K562 (cell line): ENCODE measurements around the gene NFATC2. TPM values are rescaled to one million over a fixed set of nuclear protein-coding genes. Genes with fewer than 3 reads are reported as not detected.

Experiments
- ATAC-seq: fragments of 200-7000 bp; cut with Tn5 transposase; 3 replicates; pipeline ENCODE4 v1.9.1; 2020; ENCODE audit warnings: moderate library complexity
- BruUV-seq: library from RNA; stranded (reverse); fragments of 400-500 nt; replicated peaks from 2 replicates; lab custom pipeline; 2021; lab: Mats Ljungman, UMichigan
- CTCF ChIA-PET: fragments of 300-600 bp; formaldehyde crosslinking; extraction: SDS; loops from one replicate; lab custom pipeline; 2021; ENCODE audit warnings: low intra/inter-chr PET ratio; lab: Yijun Ruan, JAX
- POLR2A ChIA-PET: fragments of 300-600, 350-650 bp; sonication (Branson Sonifier 250); formaldehyde crosslinking; extraction: SDS; loops from one replicate; lab custom pipeline; 2021; ENCODE audit warnings: antibody characterized with exemption, inconsistent platforms; lab: Yijun Ruan, JAX
- DNase-seq, 4 experiments: peaks; one replicate each; pipeline versions ENCODE4 v3.0.0 to v3.0.0-alpha.2; 2011 to 2018; ENCODE audit warnings: low spot score in 3 of 4, mixed read lengths in 3 of 4; ENCODE audit errors: extremely low read depth in 1 of 4
- FAIRE-seq: peaks from 2 replicates; lab custom pipeline; 2011; peaks lifted over from hg19 to GRCh38; lab: Jason Lieb, UNC
- H2AFZ ChIP-seq: 2 replicates; pipeline ENCODE4 v1.6.0; 2011; ENCODE audit warnings: low read depth, low read length, control low read depth, inconsistent platforms
- H3K27ac ChIP-seq: fragments of 200-600 bp; 3 replicates; pipeline ENCODE4 v1.8.0; 2011; ENCODE audit warnings: low read depth, mild to moderate bottlenecking, control low read depth, inconsistent platforms, low read length, moderate library complexity, mixed read lengths; ENCODE audit errors: extremely low read depth
- H3K27me3 ChIP-seq, 2 experiments: fragments of 300-600 bp in 1 of 2; 2 replicates in 1 of 2; 3 replicates in 1 of 2; pipeline versions ENCODE4 v1.6.0 to v1.8.0; 2011; ENCODE audit warnings: inconsistent platforms in 2 of 2, low read length in 2 of 2, mild to moderate bottlenecking in 1 of 2, mixed read lengths in 1 of 2, moderate library complexity in 1 of 2; ENCODE audit not compliant: control insufficient read depth in 2 of 2, insufficient read depth in 2 of 2
- H3K36me3 ChIP-seq: fragments of 300-600 bp; 3 replicates; pipeline ENCODE4 v1.8.0; 2011; ENCODE audit warnings: mild to moderate bottlenecking, low read length, inconsistent platforms; ENCODE audit not compliant: control insufficient read depth, insufficient read depth
- H3K4me1 ChIP-seq, 2 experiments: fragments of 200-600 bp in 1 of 2; replicated peaks in 1 of 2; 2 replicates in 1 of 2; 3 replicates in 1 of 2; pipeline versions ENCODE4 v1.5.1 to v1.8.0; 2011; ENCODE audit warnings: inconsistent platforms in 2 of 2, low read length in 2 of 2, mild to moderate bottlenecking in 1 of 2, mixed read lengths in 1 of 2, moderate library complexity in 1 of 2; ENCODE audit not compliant: control insufficient read depth in 2 of 2, insufficient read depth in 2 of 2
- H3K4me2 ChIP-seq: 2 replicates; pipeline ENCODE4 v1.6.1; 2011; ENCODE audit warnings: low read length, control low read depth, inconsistent platforms, mixed read lengths; ENCODE audit not compliant: insufficient read depth
- H3K4me3 ChIP-seq: fragments of 200-600 bp; sonication (generic), shearing (Covaris generic); 2 replicates; pipeline ENCODE4 v1.5.1; 2016; ENCODE audit warnings: control low read depth, inconsistent platforms
- H3K79me2 ChIP-seq: fragments of 200-600 bp; 3 replicates; pipeline ENCODE4 v1.8.0; 2011; ENCODE audit warnings: low read length, inconsistent platforms; ENCODE audit not compliant: control insufficient read depth, insufficient read depth
- H3K9ac ChIP-seq, 2 experiments: 2 replicates each; pipeline versions ENCODE4 v1.6.0 to v1.6.1; 2011; ENCODE audit warnings: low read depth in 2 of 2, low read length in 2 of 2, control low read depth in 1 of 2, inconsistent platforms in 1 of 2, mild to moderate bottlenecking in 1 of 2, mixed read lengths in 1 of 2; ENCODE audit not compliant: insufficient read depth in 1 of 2
- H3K9me1 ChIP-seq: one replicate; pipeline ENCODE4 v1.6.0; 2011; ENCODE audit warnings: inconsistent platforms, mild to moderate bottlenecking, low read length, moderate library complexity; ENCODE audit not compliant: control insufficient read depth, insufficient read depth
- H3K9me3 ChIP-seq: replicated peaks from 2 replicates; pipeline ENCODE4 v1.5.1; 2011; ENCODE audit warnings: low read depth, low read length, inconsistent platforms; ENCODE audit not compliant: control insufficient read depth, insufficient read depth
- H4K20me1 ChIP-seq: replicated peaks from 2 replicates; pipeline ENCODE4 v1.6.1; 2011; ENCODE audit warnings: low read length, inconsistent platforms, mixed read lengths; ENCODE audit not compliant: control insufficient read depth, insufficient read depth
- ATF3 ChIP-seq, 2 experiments: fragments of 450-650 bp in 1 of 2; sonication (generic) in 1 of 2; formaldehyde crosslinking in 1 of 2; IDR thresholded peaks in 1 of 2; conservative IDR thresholded peaks in 1 of 2; 2 replicates each; pipeline versions ENCODE4 v1.6.1 to v1.8.1; 2016 to 2023; ENCODE audit warnings: mild to moderate bottlenecking in 2 of 2, moderate library complexity in 2 of 2, inconsistent platforms in 1 of 2, missing genetic modification reagents in 1 of 2
- CBFA2T2 ChIP-seq: fragments of 450-650 bp; conservative IDR thresholded peaks from 2 replicates; pipeline ENCODE4 v1.6.1; 2017; ENCODE audit warnings: mild to moderate bottlenecking
- CBFA2T3 ChIP-seq: fragments of 450-650 bp; IDR thresholded peaks from 2 replicates; pipeline ENCODE4 v1.6.1; 2017
- CREM ChIP-seq: IDR thresholded peaks from 2 replicates; pipeline ENCODE4 v1.6.1; 2014; ENCODE audit warnings: antibody characterized with exemption, low read depth
- IRF2 ChIP-seq: sonication (generic); formaldehyde crosslinking; IDR thresholded peaks from 2 replicates; pipeline ENCODE4 v1.8.1; 2022; ENCODE audit warnings: mild to moderate bottlenecking, missing genetic modification reagents
- JUN ChIP-seq, 2 experiments: sonication (generic) in 1 of 2; formaldehyde crosslinking in 1 of 2; IDR thresholded peaks; 2 replicates each; pipeline versions ENCODE4 v1.6.1 to v1.8.0; 2012 to 2022; ENCODE audit warnings: borderline replicate concordance in 2 of 2, mild to moderate bottlenecking in 2 of 2, improper control_type of control experiment in 1 of 2, low read depth in 1 of 2, low read length in 1 of 2, missing genetic modification reagents in 1 of 2
- KDM1A ChIP-seq, 2 experiments: fragments of 450-650 bp; IDR thresholded peaks; 2 replicates each; pipeline ENCODE4 v1.6.1; 2016; ENCODE audit warnings: mild to moderate bottlenecking in 2 of 2
- LCOR ChIP-seq: sonication (generic); formaldehyde crosslinking; IDR thresholded peaks from 2 replicates; pipeline ENCODE4 v1.8.0; 2022; ENCODE audit warnings: mild to moderate bottlenecking, missing genetic modification reagents
- NCOR1 ChIP-seq: fragments of 450-650 bp; IDR thresholded peaks from 2 replicates; pipeline ENCODE4 v1.6.1; 2016; ENCODE audit warnings: mild to moderate bottlenecking, moderate library complexity
- NR3C1 ChIP-seq: sonication (generic); formaldehyde crosslinking; IDR thresholded peaks from 2 replicates; pipeline ENCODE4 v1.8.1; 2022; ENCODE audit warnings: missing genetic modification reagents
- POLR2AphosphoS5 ChIP-seq: IDR thresholded peaks from 2 replicates; pipeline ENCODE4 v1.6.1; 2011; ENCODE audit warnings: mild to moderate bottlenecking, low read depth, low read length, moderate library complexity; ENCODE audit not compliant: control insufficient read depth, insufficient read depth
- POLR2G ChIP-seq: fragments of 200-400 bp; formaldehyde crosslinking; IDR thresholded peaks from 2 replicates; pipeline ENCODE4 v1.6.1; 2017; ENCODE audit warnings: low read depth, mild to moderate bottlenecking, antibody characterized with exemption, low read length, moderate library complexity
- PRPF4 ChIP-seq: fragments of 200-400 bp; formaldehyde crosslinking; IDR thresholded peaks from one replicate; pipeline ENCODE4 v1.6.1; 2017; ENCODE audit warnings: low read length, low read depth, mild to moderate bottlenecking; ENCODE audit not compliant: insufficient read depth, poor library complexity, severe bottlenecking
- SETDB1 ChIP-seq: IDR thresholded peaks from one replicate; pipeline ENCODE4 v1.6.1; 2012; ENCODE audit warnings: low read length, control low read depth, inconsistent platforms
- SMARCA4 ChIP-seq: fragments of 450-650 bp; IDR thresholded peaks from 2 replicates; pipeline ENCODE4 v1.6.1; 2016
- SMARCB1 ChIP-seq: IDR thresholded peaks from 2 replicates; pipeline ENCODE4 v1.6.1; 2011; ENCODE audit warnings: improper control_type of control experiment, low read depth; ENCODE audit not compliant: insufficient read length
- TAF9B ChIP-seq: fragments of 450-650 bp; IDR thresholded peaks from 2 replicates; pipeline ENCODE4 v1.6.1; 2018; ENCODE audit warnings: mild to moderate bottlenecking; ENCODE audit not compliant: partially characterized antibody
- TCF3 ChIP-seq: sonication (generic); formaldehyde crosslinking; IDR thresholded peaks from 2 replicates; pipeline ENCODE4 v1.4.0; 2020; ENCODE audit warnings: mild to moderate bottlenecking, missing genetic modification reagents
- TFAP4 ChIP-seq: sonication (generic); formaldehyde crosslinking; IDR thresholded peaks from 2 replicates; pipeline ENCODE4 v1.8.0; 2022; ENCODE audit warnings: missing genetic modification reagents, mild to moderate bottlenecking, moderate library complexity, borderline replicate concordance
- ZNF121 ChIP-seq: sonication (generic); formaldehyde crosslinking; conservative IDR thresholded peaks from 2 replicates; pipeline ENCODE4 v1.8.0; 2022; ENCODE audit warnings: missing genetic modification reagents
- ZNF311 ChIP-seq: fragments of 250-450 bp; sonication (Bioruptor Pico); IDR thresholded peaks from 2 replicates; pipeline ENCODE4 v1.4.0; 2020; ENCODE audit warnings: mild to moderate bottlenecking, moderate library complexity
- ZNF589 ChIP-seq: fragments of 200-800 bp; sonication (Bioruptor generic); IDR thresholded peaks from 2 replicates; pipeline ENCODE4 v1.6.1; 2016; ENCODE audit warnings: low read depth, missing genetic modification characterization, missing compliant biosample characterization
- WGBS: fragments of 100-300 bp; shearing (Covaris generic); methylation state at CpG from one replicate; pipeline ENCODE4 v1.1.6; 2016; ENCODE audit warnings: low coverage, mixed read lengths; ENCODE audit not compliant: insufficient coverage; ENCODE audit errors: missing lambda C conversion rate; 5-methylcytosine and 5-hydroxymethylcytosine counted together
- in situ Hi-C: fragments of 300-500 bp; cut with MboI; formaldehyde crosslinking; loops from 4 replicates; pipeline ENCODE4 v1.15.0; 2018; ENCODE audit warnings: inconsistent platforms, mixed read lengths
- intact Hi-C: fragments of 100-400 bp; cut with micrococcal nuclease; formaldehyde crosslinking; loops from 2 replicates; pipeline ENCODE4 v1.14.2; 2022
- polyA plus RNA-seq, 8 experiments: library from polyadenylated mRNA; depleted of rRNA in 4 of 8; stranded (reverse) in 5 of 8; unstranded in 3 of 8; fragments of >200 nt; fragmentation: Nextera tagmentation in 2 of 8; fragmentation: Illumina TruSeq in 1 of 8; extraction: Ambion mirVana in 2 of 8; extraction: Trizol in 1 of 8; gene quantifications; 2 replicates each; pipeline versions ENCODE4 v1.2.1 to v1.2.3, GENCODE V29; 2011 to 2014; ENCODE audit warnings: inconsistent platforms in 1 of 8, missing spikeins in 1 of 8
- total RNA-seq, 7 experiments: library from RNA; depleted of rRNA in 6 of 7; stranded (reverse); fragments of >200 nt in 6 of 7; fragmentation: Illumina TruSeq in 2 of 7; extraction: Trizol in 2 of 7; gene quantifications; 2 replicates each; pipeline versions ENCODE4 v1.2.1 to v1.2.3, GENCODE V29; 2011 to 2021; ENCODE audit warnings: low replicate concordance in 1 of 7

The NFATC2 gene
- total and polyA plus RNA-seq, 9 of the 15 experiments (the other 6 are each of a cell fraction or from before 2014, with no cell fraction given) = 1.9 to 11.2 (median 3.0) TPM

DNA sequence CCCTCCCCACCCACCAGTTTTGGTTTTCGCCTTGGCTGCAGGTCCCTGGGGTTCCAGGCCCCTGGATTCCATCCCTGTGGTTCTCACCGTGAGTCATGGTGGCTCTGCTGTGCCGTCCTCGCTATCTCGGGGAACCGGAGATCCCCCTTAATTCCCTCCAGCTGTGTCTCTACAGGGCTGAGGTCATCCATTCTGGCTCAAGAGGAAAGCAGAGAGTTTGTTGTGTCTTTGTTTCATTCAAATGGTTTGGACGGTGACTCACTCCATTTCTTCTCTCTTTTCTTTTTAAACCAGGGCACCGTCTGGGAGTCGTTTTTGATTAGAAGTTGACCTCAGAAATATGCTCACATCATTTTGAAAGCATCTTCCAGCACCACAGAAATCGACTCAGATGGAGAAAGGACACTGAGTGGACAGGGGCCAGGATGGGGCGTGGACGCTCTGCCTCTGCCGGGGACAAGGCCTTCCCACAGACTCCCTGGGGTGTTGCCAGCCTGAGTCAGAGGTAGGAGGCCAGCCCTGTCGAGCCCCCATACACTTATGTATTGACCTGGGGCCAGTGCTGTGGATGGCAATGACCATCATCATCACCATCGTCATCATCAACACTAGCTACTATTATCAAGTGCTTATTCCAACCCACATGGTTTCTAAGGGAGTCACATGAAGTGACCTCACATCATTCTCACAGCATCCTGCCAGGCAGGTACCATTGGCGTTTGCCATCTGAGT is 176.2 kb downstream of the NFATC2 start:
- H2AFZ ChIP-seq = peak overlapping the region; percentile 18; the same call in 1 of the 2 replicates
- no peaks in the 10 kb centered on the region for H3K9me3 ChIP-seq
- WGBS = 4% methylated on average over 16 of the region's 16 CpGs
- H3K9ac ChIP-seq = no peak overlapping the region
- H3K27me3 ChIP-seq = peaks cover 10 to 39% of the 10 kb centered on the region in 2 experiments; a peak in 4 of 5 replicates
- intact Hi-C loops (no loop called here), in situ Hi-C loops (no loop called here)
- H3K4me1 ChIP-seq = peaks cover 0 to 12% of the 10 kb centered on the region in 2 experiments; a peak in 2 of 5 replicates
- no peaks in the 10 kb centered on the region for H3K79me2 ChIP-seq
- no peak overlapping the region for H3K27ac ChIP-seq
- BruUV-seq = no TSS peak
- 0 out of 2 replicates have a peak, but pooled peaks cover 3% of the 10 kb centered on the region for H4K20me1 ChIP-seq
- FAIRE-seq = no peak
- no peaks in the 10 kb centered on the region for H3K9me1 ChIP-seq
- H3K4me2 ChIP-seq = no peak overlapping the region
- H3K36me3 ChIP-seq = no peaks in the 10 kb centered on the region
- ATAC-seq = no peak
- POLR2A ChIA-PET = no interaction called here
- peak in 2 of 4 experiments; percentile 37 to 38 for DNase-seq
- CTCF ChIA-PET = no interaction called here
- no peak overlapping the region for H3K4me3 ChIP-seq
- peak; percentile 71 for TF ChIP-seq CBFA2T3
- TF ChIP-seq ZNF121 (CRISPR knock-in tag) = no peak
- peak; percentile 95 for TF ChIP-seq TFAP4 (CRISPR knock-in tag)
- TF ChIP-seq ZNF589 = no peak
- peak; percentile 73 for TF ChIP-seq TCF3 (CRISPR knock-in tag)
- TF ChIP-seq TAF9B = no peak
- no peak for TF ChIP-seq PRPF4
- 0 out of 2 replicates have a peak, but pooled peaks have one; percentile 45 for TF ChIP-seq SMARCA4
- TF ChIP-seq CBFA2T2 = peak; percentile 54; the same call in 1 of the 2 replicates
- peak; percentile 73; the same call in 1 of the 2 replicates for TF ChIP-seq JUN (IDR thresholded peaks at IDR 0.05; ENCODE audit: borderline replicate concordance, low read depth, low read length)
- no peak for TF ChIP-seq JUN (CRISPR knock-in tag; IDR thresholded peaks at IDR 0.05; ENCODE audit: borderline replicate concordance)
- peak; percentile 82 for TF ChIP-seq ATF3 (IDR thresholded peaks at IDR 0.05)
- peak; percentile 68; the same call in 1 of the 2 replicates for TF ChIP-seq ATF3 (CRISPR knock-in tag; conservative IDR thresholded peaks at IDR 0.05)
- TF ChIP-seq ZNF311 (CRISPR knock-in tag) = no peak
- TF ChIP-seq SMARCB1 = no peak
- no peak for TF ChIP-seq POLR2AphosphoS5
- no peak for TF ChIP-seq POLR2G
- TF ChIP-seq CREM = 0 out of 2 replicates have a peak, but pooled peaks have one; percentile 3
- TF ChIP-seq SETDB1 = no peak
- TF ChIP-seq NR3C1 (CRISPR knock-in tag) = no peak
- peak; percentile 54 for TF ChIP-seq NCOR1
- TF ChIP-seq KDM1A (IDR thresholded peaks at IDR 0.05) = no peak
- TF ChIP-seq IRF2 (CRISPR knock-in tag) = no peak
- TF ChIP-seq LCOR (CRISPR knock-in tag) = 0 out of 2 replicates have a peak, but pooled peaks have one; percentile 47
